HUES64 (cell line): ENCODE results near the gene NAT10.

Experiments used
- H3K27ac ChIP-seq: 2 replicates; pipeline ENCODE4 v1.7.0; 2013; ENCODE audit warnings: low read depth, low read length, inconsistent platforms
- H3K27me3 ChIP-seq: 2 replicates; pipeline ENCODE4 v1.6.1; 2013; ENCODE audit warnings: mild to moderate bottlenecking, low read length; ENCODE audit not compliant: insufficient read depth
- H3K36me3 ChIP-seq: 2 replicates; pipeline ENCODE4 v1.6.1; 2013; ENCODE audit warnings: mild to moderate bottlenecking, low read length; ENCODE audit not compliant: insufficient read depth
- H3K4me1 ChIP-seq: 2 replicates; pipeline ENCODE4 v1.6.1; 2013; ENCODE audit warnings: mild to moderate bottlenecking, low read length, moderate library complexity; ENCODE audit not compliant: insufficient read depth
- H3K4me3 ChIP-seq: 2 replicates; pipeline ENCODE4 v1.5.1; 2013; ENCODE audit warnings: mild to moderate bottlenecking, low read length, moderate library complexity
- H3K9ac ChIP-seq: 2 replicates; pipeline ENCODE4 v1.6.1; 2013; ENCODE audit warnings: mild to moderate bottlenecking, low read depth, low read length
- H3K9me3 ChIP-seq: 2 replicates; pipeline ENCODE4 v1.6.1; 2013; ENCODE audit warnings: low read depth, low read length; ENCODE audit not compliant: insufficient read depth
- WGBS: fragments of 150-250, 120-280 bp; methylation state at CpG from one replicate; pipeline ENCODE4 v1.1.7; 2013; ENCODE audit warnings: missing lambda C conversion rate; 5-methylcytosine and 5-hydroxymethylcytosine counted together

The NAT10 gene

GRCh38 chr11:34182425-34182824, 77.0 kb downstream of the NAT10 start:
- Histone ChIP-seq H3K4me3 (no peak overlapping the region), H3K9me3 (no peaks in the 10 kb centered on the region)
- 94% methylated on average over 2 of the region's 2 CpGs for WGBS

GRCh38 chr11:34182921-34183685, 77.7 kb downstream of the NAT10 start:
- Histone ChIP-seq H3K9me3 (no peaks in the 10 kb centered on the region), H3K27me3 (no peaks in the 10 kb centered on the region), H3K9ac (no peak overlapping the region), H3K27ac (no peak overlapping the region), H3K4me3 (no peak overlapping the region), H3K4me1 (peaks cover 23% of the 10 kb centered on the region), H3K36me3 (no peaks in the 10 kb centered on the region)
- WGBS: 97% methylated on average over 13 of the region's 13 CpGs

More at GRCh38 chr11:34182425-34182824, 77.0 kb downstream of the NAT10 start:
- H3K4me1 ChIP-seq: peaks cover 20% of the 10 kb centered on the region
- H3K36me3 ChIP-seq: no peaks in the 10 kb centered on the region
- no peak overlapping the region for H3K27ac ChIP-seq
- H3K9ac ChIP-seq: no peak overlapping the region
- no peaks in the 10 kb centered on the region for H3K27me3 ChIP-seq

- Histone ChIP-seq H3K27ac (no peak overlapping the region), H3K9ac (no peak overlapping the region), H3K4me1 (peaks cover 31% of the 10 kb centered on the region), H3K4me3 (no peak overlapping the region), H3K36me3 (no peaks in the 10 kb centered on the region), H3K9me3 (no peaks in the 10 kb centered on the region), H3K27me3 (no peaks in the 10 kb centered on the region)
- WGBS: 93% methylated on average over 9 of the region's 9 CpGs
Measured at GRCh38 chr11:34183848-34184391, 78.5 kb downstream of the NAT10 start.

- Histone ChIP-seq H3K36me3 (no peaks in the 10 kb centered on the region), H3K4me3 (no peak overlapping the region), H3K27me3 (no peaks in the 10 kb centered on the region), H3K9ac (no peak overlapping the region), H3K4me1 (peaks cover 33% of the 10 kb centered on the region), H3K27ac (no peak overlapping the region), H3K9me3 (no peaks in the 10 kb centered on the region)
- 93% methylated on average over 14 of the region's 14 CpGs for WGBS
Measured at GRCh38 chr11:34184505-34185015, 79.1 kb downstream of the NAT10 start.

- no peaks in the 10 kb centered on the region for H3K9me3 ChIP-seq
- WGBS: 37% methylated on average over 22 of the region's 22 CpGs
- H3K27me3 ChIP-seq: no peaks in the 10 kb centered on the region
- H3K4me1 ChIP-seq: peaks cover 33% of the 10 kb centered on the region
- H3K4me3 ChIP-seq: no peak overlapping the region
- H3K9ac ChIP-seq: peak overlapping the region; percentile 45; the same call in 1 of the 2 replicates
- H3K36me3 ChIP-seq: no peaks in the 10 kb centered on the region
- peak overlapping the region; percentile 63 for H3K27ac ChIP-seq
Measured at GRCh38 chr11:34185926-34186841, 80.8 kb downstream of the NAT10 start.

- H3K27me3 ChIP-seq: no peaks in the 10 kb centered on the region
- no peak overlapping the region for H3K9ac ChIP-seq
- no peak overlapping the region for H3K4me3 ChIP-seq
- H3K9me3 ChIP-seq: no peaks in the 10 kb centered on the region
- no peaks in the 10 kb centered on the region for H3K36me3 ChIP-seq
- WGBS: 61% methylated on average over 4 of the region's 5 CpGs
- H3K27ac ChIP-seq: no peak overlapping the region
- H3K4me1 ChIP-seq: peaks cover 41% of the 10 kb centered on the region
Measured at GRCh38 chr11:34188181-34188580, 82.8 kb downstream of the NAT10 start.

- Histone ChIP-seq H3K9ac (no peak overlapping the region), H3K27ac (no peak overlapping the region), H3K27me3 (no peaks in the 10 kb centered on the region), H3K9me3 (no peaks in the 10 kb centered on the region), H3K4me1 (peaks cover 46% of the 10 kb centered on the region), H3K4me3 (no peak overlapping the region), H3K36me3 (no peaks in the 10 kb centered on the region)
- 87% methylated on average over 7 of the region's 9 CpGs for WGBS
Measured at GRCh38 chr11:34189191-34189590, 83.8 kb downstream of the NAT10 start.

GRCh38 chr11:34190192-34191139, 85.0 kb downstream of the NAT10 start:
- WGBS: 91% methylated on average over 8 of the region's 8 CpGs
- no peak overlapping the region for H3K27ac ChIP-seq

GRCh38 chr11:34191578-34191977, 86.1 kb downstream of the NAT10 start:
- peaks cover 39% of the 10 kb centered on the region for H3K4me1 ChIP-seq
- no peak overlapping the region for H3K27ac ChIP-seq
- H3K9ac ChIP-seq: no peak overlapping the region
- no peaks in the 10 kb centered on the region for H3K27me3 ChIP-seq
- 88% methylated on average over 5 of the region's 5 CpGs for WGBS
- H3K4me3 ChIP-seq: no peak overlapping the region
- H3K9me3 ChIP-seq: no peaks in the 10 kb centered on the region
- no peaks in the 10 kb centered on the region for H3K36me3 ChIP-seq

More at GRCh38 chr11:34190192-34191139, 85.0 kb downstream of the NAT10 start:
- H3K4me3 ChIP-seq: no peak overlapping the region
- H3K9ac ChIP-seq: no peak overlapping the region
- peaks cover 50% of the 10 kb centered on the region for H3K4me1 ChIP-seq
- no peaks in the 10 kb centered on the region for H3K9me3 ChIP-seq
- H3K36me3 ChIP-seq: no peaks in the 10 kb centered on the region
- no peaks in the 10 kb centered on the region for H3K27me3 ChIP-seq
